ENCODE data around the gene RIMS4. TPM values are rescaled to one million over a fixed set of nuclear protein-coding genes. Genes with fewer than 3 reads are reported as not detected.

The RIMS4 gene
- total RNA-seq, 1 donor from 2014 or later = 6.1 TPM

DNA sequence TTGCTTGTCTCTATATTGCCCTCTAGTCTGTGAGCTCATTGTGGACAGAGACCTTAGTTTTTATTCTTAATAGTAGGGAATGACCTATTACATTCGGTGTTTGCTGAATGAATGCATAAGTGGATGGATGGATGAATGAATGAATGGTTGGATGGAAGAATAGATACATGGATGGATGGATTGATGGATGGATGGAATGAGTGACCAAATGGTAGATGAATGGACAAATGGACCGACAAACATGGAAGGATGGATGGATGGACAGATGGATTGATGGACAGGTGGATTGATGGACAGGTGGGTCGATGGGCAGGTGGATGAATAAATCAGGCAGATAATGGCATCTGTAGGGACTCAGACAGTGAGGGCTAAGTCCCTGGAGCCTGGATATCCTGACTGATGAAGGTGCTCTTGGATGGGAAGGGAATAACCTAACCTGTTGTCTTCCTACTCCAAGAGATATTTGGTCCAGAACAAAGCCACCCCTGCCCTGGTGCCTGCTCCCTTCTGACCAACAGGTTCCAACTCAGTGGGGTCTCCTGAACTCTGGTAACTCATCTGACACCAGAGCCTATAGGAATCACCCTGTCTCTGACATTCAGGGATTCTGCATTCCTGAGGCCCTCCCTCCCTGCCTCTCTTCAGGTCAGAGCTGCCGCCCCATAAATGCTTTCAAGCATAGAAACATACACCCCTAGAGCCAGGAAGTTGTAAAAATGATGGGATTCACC, 104.8 kb downstream of the RIMS4 start:
- Mint-ChIP-seq H3K4me3 (no peak overlapping the region), H3K36me3 (ENCODE audit: low read depth) (no peaks in the 10 kb centered on the region), H3K4me1 (peaks cover 5% of the 10 kb centered on the region), H3K27ac (ENCODE audit: unreplicated experiment) (no peak overlapping the region), H3K9me3 (no peaks in the 10 kb centered on the region), H3K27me3 (ENCODE audit: low read depth) (peaks cover 2% of the 10 kb centered on the region)
- TF ChIP-seq, protein P1, sequence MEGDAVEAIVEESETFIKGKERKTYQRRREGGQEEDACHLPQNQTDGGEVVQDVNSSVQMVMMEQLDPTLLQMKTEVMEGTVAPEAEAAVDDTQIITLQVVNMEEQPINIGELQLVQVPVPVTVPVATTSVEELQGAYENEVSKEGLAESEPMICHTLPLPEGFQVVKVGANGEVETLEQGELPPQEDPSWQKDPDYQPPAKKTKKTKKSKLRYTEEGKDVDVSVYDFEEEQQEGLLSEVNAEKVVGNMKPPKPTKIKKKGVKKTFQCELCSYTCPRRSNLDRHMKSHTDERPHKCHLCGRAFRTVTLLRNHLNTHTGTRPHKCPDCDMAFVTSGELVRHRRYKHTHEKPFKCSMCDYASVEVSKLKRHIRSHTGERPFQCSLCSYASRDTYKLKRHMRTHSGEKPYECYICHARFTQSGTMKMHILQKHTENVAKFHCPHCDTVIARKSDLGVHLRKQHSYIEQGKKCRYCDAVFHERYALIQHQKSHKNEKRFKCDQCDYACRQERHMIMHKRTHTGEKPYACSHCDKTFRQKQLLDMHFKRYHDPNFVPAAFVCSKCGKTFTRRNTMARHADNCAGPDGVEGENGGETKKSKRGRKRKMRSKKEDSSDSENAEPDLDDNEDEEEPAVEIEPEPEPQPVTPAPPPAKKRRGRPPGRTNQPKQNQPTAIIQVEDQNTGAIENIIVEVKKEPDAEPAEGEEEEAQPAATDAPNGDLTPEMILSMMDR (conservative IDR thresholded peaks at IDR 0.05) = no peak
- DNase-seq (ENCODE audit: low read depth, low spot score) = no peak

DNA sequence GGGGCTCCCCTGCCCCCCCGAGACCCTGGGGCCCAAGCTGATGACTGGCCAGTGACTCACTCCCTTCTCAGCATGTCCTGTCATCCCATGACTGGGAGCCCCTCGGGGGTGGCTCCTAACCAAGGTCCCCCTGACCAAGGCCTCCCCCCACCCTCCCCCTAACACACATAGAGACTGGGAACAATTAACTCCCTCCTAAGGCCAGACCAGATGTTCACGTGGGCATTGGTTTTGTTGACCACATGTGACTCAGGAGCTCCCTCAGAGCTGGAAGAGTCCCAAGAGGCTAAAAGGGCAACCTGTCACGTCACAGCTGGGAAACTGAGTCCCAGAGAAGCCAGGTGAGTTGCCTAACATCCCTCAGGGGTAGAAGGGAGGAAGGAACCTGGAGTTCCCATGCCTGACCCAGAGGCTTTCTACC, 105.8 kb downstream of the RIMS4 start:
- peaks cover 2% of the 10 kb centered on the region for H3K27me3 Mint-ChIP-seq (ENCODE audit: low read depth)
- H3K4me3 Mint-ChIP-seq = no peak overlapping the region
- H3K27ac Mint-ChIP-seq (ENCODE audit: unreplicated experiment) = no peak overlapping the region
- H3K36me3 Mint-ChIP-seq (ENCODE audit: low read depth) = no peaks in the 10 kb centered on the region
- no peak for DNase-seq (ENCODE audit: low read depth, low spot score)
- TF ChIP-seq, protein P1 (conservative IDR thresholded peaks at IDR 0.05) = no peak
- peaks cover 5% of the 10 kb centered on the region for H3K4me1 Mint-ChIP-seq
- no peaks in the 10 kb centered on the region for H3K9me3 Mint-ChIP-seq

DNA sequence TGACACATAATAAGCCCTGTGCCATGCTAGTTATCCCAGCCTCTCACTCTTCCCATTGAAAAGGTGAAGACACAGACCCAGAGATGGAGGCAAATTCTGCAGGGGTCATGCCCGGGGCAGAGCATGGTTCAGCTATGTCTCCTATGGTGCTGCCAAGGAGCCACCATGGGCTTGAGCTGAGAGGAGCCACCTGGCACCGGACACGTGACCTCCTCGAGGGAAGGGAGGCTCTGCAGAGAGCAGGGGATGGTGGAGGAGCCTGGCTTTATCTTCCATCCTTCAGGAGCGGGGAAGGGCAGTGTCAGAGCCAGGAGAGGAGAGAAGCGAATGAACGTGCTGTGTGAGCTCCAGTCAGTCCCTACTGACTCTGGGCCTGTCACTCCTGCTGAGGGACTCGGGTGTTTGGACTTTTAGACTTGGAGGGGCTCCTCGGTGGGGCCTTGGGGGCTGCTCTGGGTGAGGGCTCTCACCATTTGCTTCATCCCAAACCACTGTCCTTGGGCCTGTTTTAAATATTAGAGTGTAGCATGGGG, 106.3 kb downstream of the RIMS4 start:
- H3K27ac Mint-ChIP-seq (ENCODE audit: unreplicated experiment) = no peak overlapping the region
- no peaks in the 10 kb centered on the region for H3K9me3 Mint-ChIP-seq
- no peaks in the 10 kb centered on the region for H3K36me3 Mint-ChIP-seq (ENCODE audit: low read depth)
- H3K27me3 Mint-ChIP-seq (ENCODE audit: low read depth) = peaks cover 2% of the 10 kb centered on the region
- peaks cover 5% of the 10 kb centered on the region for H3K4me1 Mint-ChIP-seq
- TF ChIP-seq, protein P1 (conservative IDR thresholded peaks at IDR 0.05) = no peak
- no peak for DNase-seq (ENCODE audit: low read depth, low spot score)
- no peak overlapping the region for H3K4me3 Mint-ChIP-seq

DNA sequence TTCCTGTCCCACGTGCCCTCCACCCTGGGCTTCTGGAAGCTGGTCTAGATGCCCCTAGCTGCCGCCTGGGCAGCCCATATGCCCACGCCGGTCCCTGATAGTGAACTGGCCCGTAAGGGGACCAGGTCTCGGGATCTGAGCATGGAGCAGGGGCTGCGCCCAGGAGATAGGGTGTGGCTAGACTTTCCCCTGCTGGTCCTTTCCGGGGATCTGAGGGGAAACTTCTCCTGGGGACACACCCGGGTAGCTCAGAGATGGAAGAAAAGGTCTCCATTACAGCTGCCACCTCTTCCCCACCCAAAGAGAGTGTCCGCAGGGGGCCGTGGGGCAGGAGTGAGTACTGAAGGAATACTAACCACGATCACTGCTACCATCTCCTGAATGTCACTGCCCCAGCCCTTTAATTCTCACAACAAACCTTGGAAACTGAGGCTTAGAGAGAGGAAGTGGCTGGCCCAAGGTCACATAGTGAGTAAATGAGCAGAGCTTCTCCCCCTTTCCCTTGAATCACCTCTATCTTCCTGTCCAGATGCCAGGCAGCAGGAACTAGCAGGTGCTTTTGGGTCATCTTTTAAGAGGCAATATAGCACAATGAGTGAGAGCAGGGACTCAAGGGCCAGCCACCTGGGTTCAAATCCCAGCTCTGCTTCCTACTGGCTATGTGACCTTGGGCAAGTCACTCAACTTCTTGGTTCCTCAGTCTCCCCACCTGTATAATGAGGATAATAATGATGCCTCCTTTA, 107.0 kb downstream of the RIMS4 start:
- no peaks in the 10 kb centered on the region for H3K9me3 Mint-ChIP-seq
- peaks cover 2% of the 10 kb centered on the region for H3K27me3 Mint-ChIP-seq (ENCODE audit: low read depth)
- no peak for DNase-seq (ENCODE audit: low read depth, low spot score)
- no peaks in the 10 kb centered on the region for H3K36me3 Mint-ChIP-seq (ENCODE audit: low read depth)
- H3K4me3 Mint-ChIP-seq = no peak overlapping the region
- H3K27ac Mint-ChIP-seq (ENCODE audit: unreplicated experiment) = peak overlapping the region; percentile 62
- H3K4me1 Mint-ChIP-seq = peaks cover 5% of the 10 kb centered on the region
- TF ChIP-seq, protein P1 (conservative IDR thresholded peaks at IDR 0.05) = no peak

DNA sequence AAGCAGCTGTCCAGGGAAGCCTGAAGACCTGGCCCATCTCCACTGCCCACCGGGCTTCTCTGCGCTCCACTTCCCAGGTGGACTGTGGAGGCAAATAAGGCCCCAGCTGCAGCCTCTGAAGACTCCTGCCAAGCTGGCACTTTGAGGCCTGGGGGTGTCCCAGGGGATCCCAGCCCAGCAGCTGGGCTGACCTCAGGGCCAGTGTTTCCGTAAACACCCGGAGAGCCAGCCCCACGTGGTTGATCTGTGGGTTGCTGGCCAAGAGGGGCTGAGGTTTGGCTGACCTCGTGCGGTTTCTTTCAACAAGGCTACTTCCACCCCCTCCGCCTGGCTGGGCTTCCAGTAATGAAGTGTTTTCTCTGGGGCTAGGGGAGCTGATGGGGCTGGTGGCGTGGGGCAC, 107.6 kb downstream of the RIMS4 start:
- H3K9me3 Mint-ChIP-seq = no peaks in the 10 kb centered on the region
- no peak for DNase-seq (ENCODE audit: low read depth, low spot score)
- no peaks in the 10 kb centered on the region for H3K36me3 Mint-ChIP-seq (ENCODE audit: low read depth)
- H3K4me1 Mint-ChIP-seq = peaks cover 5% of the 10 kb centered on the region
- TF ChIP-seq, protein P1 (conservative IDR thresholded peaks at IDR 0.05) = no peak
- H3K27ac Mint-ChIP-seq (ENCODE audit: unreplicated experiment) = no peak overlapping the region
- peaks cover 2% of the 10 kb centered on the region for H3K27me3 Mint-ChIP-seq (ENCODE audit: low read depth)
- H3K4me3 Mint-ChIP-seq = no peak overlapping the region

All from neural crest cell (in vitro differentiated cells).